HepG2 (cell line): ENCODE data around the gene SLC66A3. TPM values are rescaled to one million over a fixed set of nuclear protein-coding genes. Genes with fewer than 3 reads are reported as not detected.
A peak's percentile ranks its signal among the peaks of the same experiment; 100 is the strongest.

ENCODE experiments used
- MAF1 ChIP-seq: sonication (generic); formaldehyde crosslinking; IDR thresholded peaks from 2 replicates; pipeline ENCODE4 v1.5.0; 2020; ENCODE audit warnings: missing genetic modification reagents, borderline replicate concordance
- MEF2D ChIP-seq: sonication (generic); formaldehyde crosslinking; IDR thresholded peaks from 2 replicates; pipeline ENCODE4 v1.5.1; 2020; ENCODE audit warnings: mild to moderate bottlenecking, missing genetic modification reagents
- MTF1 ChIP-seq: sonication (generic); formaldehyde crosslinking; IDR thresholded peaks from 2 replicates; pipeline ENCODE4 v1.5.0; 2020; ENCODE audit warnings: missing genetic modification reagents
- RBAK ChIP-seq: sonication (generic); formaldehyde crosslinking; IDR thresholded peaks from 2 replicates; pipeline ENCODE4 v1.5.1; 2020; ENCODE audit warnings: mild to moderate bottlenecking, missing genetic modification reagents
- RFXAP ChIP-seq: sonication (generic); formaldehyde crosslinking; IDR thresholded peaks from 2 replicates; pipeline ENCODE4 v1.4.0; 2020; ENCODE audit warnings: missing genetic modification reagents, borderline replicate concordance
- SP4 ChIP-seq: sonication (generic); formaldehyde crosslinking; IDR thresholded peaks from 2 replicates; pipeline ENCODE4 v1.8.1; 2023; ENCODE audit warnings: mild to moderate bottlenecking, missing genetic modification reagents
- TBX2 ChIP-seq: sonication (generic); formaldehyde crosslinking; IDR thresholded peaks from 2 replicates; pipeline ENCODE4 v1.5.0; 2020; ENCODE audit warnings: missing genetic modification reagents, mild to moderate bottlenecking, borderline replicate concordance
- TCF7L2 ChIP-seq: IDR thresholded peaks from 2 replicates; pipeline ENCODE4 v1.6.1; 2011; ENCODE audit warnings: mild to moderate bottlenecking, low read depth, low read length, moderate library complexity
- ZIK1 ChIP-seq: sonication (generic); formaldehyde crosslinking; IDR thresholded peaks from 2 replicates; pipeline ENCODE4 v1.5.0; 2020; ENCODE audit warnings: mild to moderate bottlenecking, low read depth, missing genetic modification reagents, borderline replicate concordance
- ZNF10 ChIP-seq: sonication (generic); formaldehyde crosslinking; IDR thresholded peaks from 2 replicates; pipeline ENCODE4 v1.4.0; 2020; ENCODE audit warnings: mild to moderate bottlenecking, low read depth, missing genetic modification reagents, borderline replicate concordance
- polyA plus RNA-seq, 8 experiments: library from polyadenylated mRNA; depleted of rRNA in 3 of 8; stranded (reverse) in 7 of 8; unstranded in 1 of 8; fragments of >200 nt; fragmentation: Illumina TruSeq in 4 of 8; extraction: Trizol in 4 of 8; gene quantifications; 2 replicates each; pipeline versions ENCODE4 v1.2.1 to v1.2.3, GENCODE V29; 2011 to 2016; ENCODE audit warnings: low read depth in 4 of 8, missing spikeins in 1 of 8, mixed read lengths in 1 of 8; ENCODE audit not compliant: insufficient read depth in 1 of 8
- total RNA-seq, 5 experiments: library from RNA; depleted of rRNA; stranded (reverse); fragments of >200 nt; fragmentation: Illumina TruSeq; extraction: Trizol; gene quantifications; 2 replicates each; pipeline ENCODE4 v1.2.3, GENCODE V29; 2016; ENCODE audit warnings: low read depth in 1 of 5
- TF ChIP-seq, protein P1 (sequence below), 2 experiments: fragments of 450-650 bp in 1 of 2; sonication (generic) in 1 of 2; formaldehyde crosslinking in 1 of 2; IDR thresholded peaks; 2 replicates each; pipeline versions ENCODE4 v1.6.1 to v1.8.0; 2016 to 2022; ENCODE audit warnings: antibody characterized with exemption in 1 of 2, mild to moderate bottlenecking in 1 of 2, missing genetic modification reagents in 1 of 2
- TF ChIP-seq, protein P2 (sequence below): sonication (generic); formaldehyde crosslinking; IDR thresholded peaks from 2 replicates; pipeline ENCODE4 v1.4.0; 2020; ENCODE audit warnings: mild to moderate bottlenecking, missing genetic modification reagents
- TF ChIP-seq, protein P3 (sequence below): sonication (generic); formaldehyde crosslinking; IDR thresholded peaks from 2 replicates; pipeline ENCODE4 v1.4.0; 2020; ENCODE audit warnings: missing genetic modification reagents, borderline replicate concordance
- TF ChIP-seq, protein P4 (sequence below): sonication (generic); formaldehyde crosslinking; IDR thresholded peaks from 2 replicates; pipeline ENCODE4 v1.5.0; 2020; ENCODE audit warnings: missing genetic modification reagents

The SLC66A3 gene
- total and polyA plus RNA-seq, 2 of the 13 experiments (the other 11 are each of a cell fraction or from before 2014, with no cell fraction given): 2.2 to 3.7 TPM

DNA sequence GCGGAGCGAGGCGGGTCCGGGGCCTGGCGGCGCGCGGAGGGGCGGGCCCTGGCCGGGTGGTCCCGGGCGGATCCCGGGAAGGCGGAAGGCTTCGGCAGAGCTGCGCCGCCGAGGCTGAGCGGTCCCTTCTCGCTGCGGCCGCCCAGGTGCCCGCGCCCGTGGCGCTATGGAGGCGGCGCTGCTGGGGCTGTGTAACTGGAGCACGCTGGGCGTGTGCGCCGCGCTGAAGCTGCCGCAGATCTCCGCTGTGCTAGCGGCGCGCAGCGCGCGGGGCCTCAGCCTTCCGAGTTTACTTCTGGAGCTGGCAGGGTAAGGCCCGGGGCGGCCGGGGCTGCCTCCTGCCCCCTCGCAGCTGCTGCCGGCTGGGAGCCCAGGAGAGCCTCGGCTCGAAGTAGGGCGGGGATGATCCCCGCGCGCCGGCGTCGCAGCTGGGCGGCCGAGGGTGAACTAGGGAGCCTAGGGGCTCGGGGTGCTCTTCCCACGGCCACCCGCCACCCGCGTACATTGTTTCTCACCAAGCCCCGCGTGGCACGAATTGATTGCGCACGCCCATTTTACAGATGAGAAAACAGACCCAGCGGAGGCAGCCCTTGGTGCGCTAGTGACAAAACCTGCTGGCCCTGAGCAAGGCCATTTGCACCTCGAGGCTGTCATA lies at the start of gene SLC66A3 (continued):
- TF ChIP-seq, protein P1, sequence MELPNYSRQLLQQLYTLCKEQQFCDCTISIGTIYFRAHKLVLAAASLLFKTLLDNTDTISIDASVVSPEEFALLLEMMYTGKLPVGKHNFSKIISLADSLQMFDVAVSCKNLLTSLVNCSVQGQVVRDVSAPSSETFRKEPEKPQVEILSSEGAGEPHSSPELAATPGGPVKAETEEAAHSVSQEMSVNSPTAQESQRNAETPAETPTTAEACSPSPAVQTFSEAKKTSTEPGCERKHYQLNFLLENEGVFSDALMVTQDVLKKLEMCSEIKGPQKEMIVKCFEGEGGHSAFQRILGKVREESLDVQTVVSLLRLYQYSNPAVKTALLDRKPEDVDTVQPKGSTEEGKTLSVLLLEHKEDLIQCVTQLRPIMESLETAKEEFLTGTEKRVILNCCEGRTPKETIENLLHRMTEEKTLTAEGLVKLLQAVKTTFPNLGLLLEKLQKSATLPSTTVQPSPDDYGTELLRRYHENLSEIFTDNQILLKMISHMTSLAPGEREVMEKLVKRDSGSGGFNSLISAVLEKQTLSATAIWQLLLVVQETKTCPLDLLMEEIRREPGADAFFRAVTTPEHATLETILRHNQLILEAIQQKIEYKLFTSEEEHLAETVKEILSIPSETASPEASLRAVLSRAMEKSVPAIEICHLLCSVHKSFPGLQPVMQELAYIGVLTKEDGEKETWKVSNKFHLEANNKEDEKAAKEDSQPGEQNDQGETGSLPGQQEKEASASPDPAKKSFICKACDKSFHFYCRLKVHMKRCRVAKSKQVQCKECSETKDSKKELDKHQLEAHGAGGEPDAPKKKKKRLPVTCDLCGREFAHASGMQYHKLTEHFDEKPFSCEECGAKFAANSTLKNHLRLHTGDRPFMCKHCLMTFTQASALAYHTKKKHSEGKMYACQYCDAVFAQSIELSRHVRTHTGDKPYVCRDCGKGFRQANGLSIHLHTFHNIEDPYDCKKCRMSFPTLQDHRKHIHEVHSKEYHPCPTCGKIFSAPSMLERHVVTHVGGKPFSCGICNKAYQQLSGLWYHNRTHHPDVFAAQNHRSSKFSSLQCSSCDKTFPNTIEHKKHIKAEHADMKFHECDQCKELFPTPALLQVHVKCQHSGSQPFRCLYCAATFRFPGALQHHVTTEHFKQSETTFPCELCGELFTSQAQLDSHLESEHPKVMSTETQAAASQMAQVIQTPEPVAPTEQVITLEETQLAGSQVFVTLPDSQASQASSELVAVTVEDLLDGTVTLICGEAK (IDR thresholded peaks at IDR 0.05): no peak
- TF ChIP-seq, protein P1 (CRISPR knock-in tag; IDR thresholded peaks at IDR 0.05): peak; percentile 51; the same call in 1 of the 2 replicates
- TF ChIP-seq TBX2 (CRISPR knock-in tag) (peak; percentile 85), MTF1 (CRISPR knock-in tag) (no peak), SP4 (peak; percentile 93), RFXAP (CRISPR knock-in tag) (peak; percentile 31; the same call in 1 of the 2 replicates), ZIK1 (CRISPR knock-in tag) (0 out of 2 replicates have a peak, but pooled peaks have one; percentile 47), MAF1 (CRISPR knock-in tag) (peak; percentile 61; the same call in 1 of the 2 replicates), ZNF10 (CRISPR knock-in tag) (0 out of 2 replicates have a peak, but pooled peaks have one; percentile 26), TCF7L2 (no peak), RBAK (CRISPR knock-in tag) (no peak), MEF2D (CRISPR knock-in tag) (no peak)
- TF ChIP-seq, protein P2, sequence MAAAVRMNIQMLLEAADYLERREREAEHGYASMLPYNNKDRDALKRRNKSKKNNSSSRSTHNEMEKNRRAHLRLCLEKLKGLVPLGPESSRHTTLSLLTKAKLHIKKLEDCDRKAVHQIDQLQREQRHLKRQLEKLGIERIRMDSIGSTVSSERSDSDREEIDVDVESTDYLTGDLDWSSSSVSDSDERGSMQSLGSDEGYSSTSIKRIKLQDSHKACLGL (CRISPR knock-in tag): peak; percentile 89; the same call in 1 of the 2 replicates
- TF ChIP-seq, protein P3, sequence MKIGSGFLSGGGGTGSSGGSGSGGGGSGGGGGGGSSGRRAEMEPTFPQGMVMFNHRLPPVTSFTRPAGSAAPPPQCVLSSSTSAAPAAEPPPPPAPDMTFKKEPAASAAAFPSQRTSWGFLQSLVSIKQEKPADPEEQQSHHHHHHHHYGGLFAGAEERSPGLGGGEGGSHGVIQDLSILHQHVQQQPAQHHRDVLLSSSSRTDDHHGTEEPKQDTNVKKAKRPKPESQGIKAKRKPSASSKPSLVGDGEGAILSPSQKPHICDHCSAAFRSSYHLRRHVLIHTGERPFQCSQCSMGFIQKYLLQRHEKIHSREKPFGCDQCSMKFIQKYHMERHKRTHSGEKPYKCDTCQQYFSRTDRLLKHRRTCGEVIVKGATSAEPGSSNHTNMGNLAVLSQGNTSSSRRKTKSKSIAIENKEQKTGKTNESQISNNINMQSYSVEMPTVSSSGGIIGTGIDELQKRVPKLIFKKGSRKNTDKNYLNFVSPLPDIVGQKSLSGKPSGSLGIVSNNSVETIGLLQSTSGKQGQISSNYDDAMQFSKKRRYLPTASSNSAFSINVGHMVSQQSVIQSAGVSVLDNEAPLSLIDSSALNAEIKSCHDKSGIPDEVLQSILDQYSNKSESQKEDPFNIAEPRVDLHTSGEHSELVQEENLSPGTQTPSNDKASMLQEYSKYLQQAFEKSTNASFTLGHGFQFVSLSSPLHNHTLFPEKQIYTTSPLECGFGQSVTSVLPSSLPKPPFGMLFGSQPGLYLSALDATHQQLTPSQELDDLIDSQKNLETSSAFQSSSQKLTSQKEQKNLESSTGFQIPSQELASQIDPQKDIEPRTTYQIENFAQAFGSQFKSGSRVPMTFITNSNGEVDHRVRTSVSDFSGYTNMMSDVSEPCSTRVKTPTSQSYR (CRISPR knock-in tag): no peak
- TF ChIP-seq, protein P4, sequence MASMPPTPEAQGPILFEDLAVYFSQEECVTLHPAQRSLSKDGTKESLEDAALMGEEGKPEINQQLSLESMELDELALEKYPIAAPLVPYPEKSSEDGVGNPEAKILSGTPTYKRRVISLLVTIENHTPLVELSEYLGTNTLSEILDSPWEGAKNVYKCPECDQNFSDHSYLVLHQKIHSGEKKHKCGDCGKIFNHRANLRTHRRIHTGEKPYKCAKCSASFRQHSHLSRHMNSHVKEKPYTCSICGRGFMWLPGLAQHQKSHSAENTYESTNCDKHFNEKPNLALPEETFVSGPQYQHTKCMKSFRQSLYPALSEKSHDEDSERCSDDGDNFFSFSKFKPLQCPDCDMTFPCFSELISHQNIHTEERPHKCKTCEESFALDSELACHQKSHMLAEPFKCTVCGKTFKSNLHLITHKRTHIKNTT (CRISPR knock-in tag): 0 out of 2 replicates have a peak, but pooled peaks have one; percentile 67
